Measurements from ENCODE around the gene ACBD4. TPM values are rescaled to one million over a fixed set of nuclear protein-coding genes. Genes with fewer than 3 reads are reported as not detected.
A peak's percentile ranks its signal among the peaks of the same experiment; 100 is the strongest.

Gene ACBD4
- polyA plus RNA-seq, 1 donor from 2014 or later = 3.1 TPM

DNA sequence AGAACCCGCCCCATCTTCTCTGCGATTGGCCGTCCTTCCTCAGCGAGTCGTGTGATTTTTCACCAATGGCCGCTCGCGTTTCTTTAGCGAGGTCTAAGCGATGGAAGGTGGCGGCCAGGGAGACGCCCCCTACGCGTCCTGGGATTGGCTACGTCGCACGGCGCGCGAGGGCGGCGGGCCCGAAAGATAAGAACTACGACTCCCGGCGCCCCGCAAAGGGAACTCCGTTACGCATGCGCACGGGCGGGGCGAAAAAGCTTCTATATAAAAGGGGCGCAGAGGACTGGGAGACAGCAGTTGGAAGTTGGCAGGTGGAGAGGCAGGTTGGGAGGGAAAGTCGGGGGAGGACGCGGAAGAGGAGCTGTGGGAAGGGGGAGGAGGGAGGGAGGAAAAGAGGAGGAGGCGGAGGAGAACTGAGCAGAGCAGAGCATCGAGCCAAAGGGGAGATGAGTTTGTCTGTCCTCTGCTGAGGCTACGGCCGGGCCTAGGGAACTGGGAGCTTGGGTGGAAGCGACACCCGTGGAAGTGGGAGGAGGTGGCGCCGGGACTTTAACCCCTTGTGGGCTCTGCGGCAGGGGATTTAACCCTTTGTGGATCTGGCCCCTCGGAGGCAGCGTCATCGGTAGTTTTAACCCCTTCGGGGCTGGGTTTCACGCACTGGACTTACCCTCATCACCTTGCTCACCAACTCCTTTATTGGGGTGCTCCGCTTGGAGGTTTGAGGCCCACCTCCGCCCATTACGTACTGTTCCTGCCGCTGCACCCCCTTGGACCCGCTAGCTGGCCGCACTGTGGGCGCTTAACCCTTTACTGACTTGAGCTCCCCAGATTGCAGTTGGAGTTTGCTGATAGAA lies 12.9 kb downstream of the ACBD4 start, which contains the start of gene HEXIM1:
HEXIM1 (plus strand) TSS at position 293 of the 854 bp plus-strand sequence. CDS start 716 bp downstream, outside the sequence.
- H3K36me3 ChIP-seq (ENCODE audit: insufficient read depth, low read length) = no peaks in the 10 kb centered on the region
- peak within 1 kb of the TSS; percentile 98 for H3K27ac ChIP-seq (ENCODE audit: low read length)
- H3K9ac ChIP-seq (ENCODE audit: low read length) = peak within 1 kb of the TSS; percentile 85
- H3K79me2 ChIP-seq (replicated peaks; ENCODE audit: insufficient read depth, low read length) = peaks cover 24% of the 10 kb centered on the region
- H3K9me3 ChIP-seq (ENCODE audit: low read length) = no peaks in the 10 kb centered on the region
- H3F3A ChIP-seq (ENCODE audit: insufficient read depth, low read length, poor library complexity, severe bottlenecking) = peaks cover 4% of the 10 kb centered on the region
- H2AFZ ChIP-seq (ENCODE audit: low read depth, low read length) = peak within 1 kb of the TSS; percentile 47
- H4K20me1 ChIP-seq (ENCODE audit: insufficient read depth) = peaks cover 4% of the 10 kb centered on the region
- H3K9me2 ChIP-seq (ENCODE audit: insufficient read depth, low read length) = no peaks in the 10 kb centered on the region
- H3K27me3 ChIP-seq (ENCODE audit: insufficient read depth, low read depth, low read length) = no peaks in the 10 kb centered on the region
- peak within 1 kb of the TSS; percentile 86 for H3K4me3 ChIP-seq (ENCODE audit: low read length)
- peak within 1 kb of the TSS; percentile 100 for H3K4me2 ChIP-seq (ENCODE audit: low read length)
- TF ChIP-seq EZH2 (IDR thresholded peaks at IDR 0.05; ENCODE audit: borderline replicate concordance, insufficient read depth, low read length, poor library complexity, severe bottlenecking) = no peak
- peak; percentile 19 for TF ChIP-seq RAD21 (conservative IDR thresholded peaks at IDR 0.05)
- peak; percentile 31 for TF ChIP-seq MXI1 (conservative IDR thresholded peaks at IDR 0.05; ENCODE audit: poor library complexity, severe bottlenecking)
- TF ChIP-seq POLR2AphosphoS5 (IDR thresholded peaks at IDR 0.05) = peak; percentile 100
- TF ChIP-seq, protein P1, sequence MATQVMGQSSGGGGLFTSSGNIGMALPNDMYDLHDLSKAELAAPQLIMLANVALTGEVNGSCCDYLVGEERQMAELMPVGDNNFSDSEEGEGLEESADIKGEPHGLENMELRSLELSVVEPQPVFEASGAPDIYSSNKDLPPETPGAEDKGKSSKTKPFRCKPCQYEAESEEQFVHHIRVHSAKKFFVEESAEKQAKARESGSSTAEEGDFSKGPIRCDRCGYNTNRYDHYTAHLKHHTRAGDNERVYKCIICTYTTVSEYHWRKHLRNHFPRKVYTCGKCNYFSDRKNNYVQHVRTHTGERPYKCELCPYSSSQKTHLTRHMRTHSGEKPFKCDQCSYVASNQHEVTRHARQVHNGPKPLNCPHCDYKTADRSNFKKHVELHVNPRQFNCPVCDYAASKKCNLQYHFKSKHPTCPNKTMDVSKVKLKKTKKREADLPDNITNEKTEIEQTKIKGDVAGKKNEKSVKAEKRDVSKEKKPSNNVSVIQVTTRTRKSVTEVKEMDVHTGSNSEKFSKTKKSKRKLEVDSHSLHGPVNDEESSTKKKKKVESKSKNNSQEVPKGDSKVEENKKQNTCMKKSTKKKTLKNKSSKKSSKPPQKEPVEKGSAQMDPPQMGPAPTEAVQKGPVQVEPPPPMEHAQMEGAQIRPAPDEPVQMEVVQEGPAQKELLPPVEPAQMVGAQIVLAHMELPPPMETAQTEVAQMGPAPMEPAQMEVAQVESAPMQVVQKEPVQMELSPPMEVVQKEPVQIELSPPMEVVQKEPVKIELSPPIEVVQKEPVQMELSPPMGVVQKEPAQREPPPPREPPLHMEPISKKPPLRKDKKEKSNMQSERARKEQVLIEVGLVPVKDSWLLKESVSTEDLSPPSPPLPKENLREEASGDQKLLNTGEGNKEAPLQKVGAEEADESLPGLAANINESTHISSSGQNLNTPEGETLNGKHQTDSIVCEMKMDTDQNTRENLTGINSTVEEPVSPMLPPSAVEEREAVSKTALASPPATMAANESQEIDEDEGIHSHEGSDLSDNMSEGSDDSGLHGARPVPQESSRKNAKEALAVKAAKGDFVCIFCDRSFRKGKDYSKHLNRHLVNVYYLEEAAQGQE (IDR thresholded peaks at IDR 0.05; ENCODE audit: borderline replicate concordance) = peak; percentile 91
- peak; percentile 94 for TF ChIP-seq TAF1 (IDR thresholded peaks at IDR 0.05; ENCODE audit: low read depth)
- TF ChIP-seq SMC3 (conservative IDR thresholded peaks at IDR 0.05; ENCODE audit: poor library complexity) = no peak
- peak; percentile 83 for TF ChIP-seq EP300 (conservative IDR thresholded peaks at IDR 0.05; ENCODE audit: poor library complexity, severe bottlenecking)
- TF ChIP-seq, protein P2, sequence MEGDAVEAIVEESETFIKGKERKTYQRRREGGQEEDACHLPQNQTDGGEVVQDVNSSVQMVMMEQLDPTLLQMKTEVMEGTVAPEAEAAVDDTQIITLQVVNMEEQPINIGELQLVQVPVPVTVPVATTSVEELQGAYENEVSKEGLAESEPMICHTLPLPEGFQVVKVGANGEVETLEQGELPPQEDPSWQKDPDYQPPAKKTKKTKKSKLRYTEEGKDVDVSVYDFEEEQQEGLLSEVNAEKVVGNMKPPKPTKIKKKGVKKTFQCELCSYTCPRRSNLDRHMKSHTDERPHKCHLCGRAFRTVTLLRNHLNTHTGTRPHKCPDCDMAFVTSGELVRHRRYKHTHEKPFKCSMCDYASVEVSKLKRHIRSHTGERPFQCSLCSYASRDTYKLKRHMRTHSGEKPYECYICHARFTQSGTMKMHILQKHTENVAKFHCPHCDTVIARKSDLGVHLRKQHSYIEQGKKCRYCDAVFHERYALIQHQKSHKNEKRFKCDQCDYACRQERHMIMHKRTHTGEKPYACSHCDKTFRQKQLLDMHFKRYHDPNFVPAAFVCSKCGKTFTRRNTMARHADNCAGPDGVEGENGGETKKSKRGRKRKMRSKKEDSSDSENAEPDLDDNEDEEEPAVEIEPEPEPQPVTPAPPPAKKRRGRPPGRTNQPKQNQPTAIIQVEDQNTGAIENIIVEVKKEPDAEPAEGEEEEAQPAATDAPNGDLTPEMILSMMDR (IDR thresholded peaks at IDR 0.05; ENCODE audit: poor library complexity, severe bottlenecking) = no peak

DNA sequence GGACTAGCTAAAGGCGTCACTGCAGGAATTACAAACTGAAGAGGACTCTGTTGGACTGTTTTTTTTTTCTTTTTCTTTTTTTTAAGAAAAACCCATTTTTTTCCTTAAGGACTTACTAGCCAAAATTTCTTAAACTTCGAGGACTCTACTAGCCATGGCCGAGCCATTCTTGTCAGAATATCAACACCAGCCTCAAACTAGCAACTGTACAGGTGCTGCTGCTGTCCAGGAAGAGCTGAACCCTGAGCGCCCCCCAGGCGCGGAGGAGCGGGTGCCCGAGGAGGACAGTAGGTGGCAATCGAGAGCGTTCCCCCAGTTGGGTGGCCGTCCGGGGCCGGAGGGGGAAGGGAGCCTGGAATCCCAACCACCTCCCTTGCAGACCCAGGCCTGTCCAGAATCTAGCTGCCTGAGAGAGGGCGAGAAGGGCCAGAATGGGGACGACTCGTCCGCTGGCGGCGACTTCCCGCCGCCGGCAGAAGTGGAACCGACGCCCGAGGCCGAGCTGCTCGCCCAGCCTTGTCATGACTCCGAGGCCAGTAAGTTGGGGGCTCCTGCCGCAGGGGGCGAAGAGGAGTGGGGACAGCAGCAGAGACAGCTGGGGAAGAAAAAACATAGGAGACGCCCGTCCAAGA lies 13.7 kb downstream of the ACBD4 start:
- H3K79me2 ChIP-seq (replicated peaks; ENCODE audit: insufficient read depth, low read length) = peaks cover 24% of the 10 kb centered on the region
- H3K9ac ChIP-seq (ENCODE audit: low read length) = peak overlapping the region; percentile 81
- H2AFZ ChIP-seq (ENCODE audit: low read depth, low read length) = no peak overlapping the region
- peaks cover 4% of the 10 kb centered on the region for H4K20me1 ChIP-seq (ENCODE audit: insufficient read depth)
- H3K4me3 ChIP-seq (ENCODE audit: low read length) = peak overlapping the region; percentile 86
- peak overlapping the region; percentile 100 for H3K4me2 ChIP-seq (ENCODE audit: low read length)
- H3K27me3 ChIP-seq (ENCODE audit: insufficient read depth, low read depth, low read length) = no peaks in the 10 kb centered on the region
- H3F3A ChIP-seq (ENCODE audit: insufficient read depth, low read length, poor library complexity, severe bottlenecking) = peaks cover 4% of the 10 kb centered on the region
- no peaks in the 10 kb centered on the region for H3K9me3 ChIP-seq (ENCODE audit: low read length)
- no peaks in the 10 kb centered on the region for H3K36me3 ChIP-seq (ENCODE audit: insufficient read depth, low read length)
- peak; percentile 55 for TF ChIP-seq SMC3 (conservative IDR thresholded peaks at IDR 0.05; ENCODE audit: poor library complexity)
- no peak for TF ChIP-seq EZH2 (IDR thresholded peaks at IDR 0.05; ENCODE audit: borderline replicate concordance, insufficient read depth, low read length, poor library complexity, severe bottlenecking)
- TF ChIP-seq POLR2AphosphoS5 (IDR thresholded peaks at IDR 0.05) = peak; percentile 28
- no peak for TF ChIP-seq MXI1 (conservative IDR thresholded peaks at IDR 0.05; ENCODE audit: poor library complexity, severe bottlenecking)
- no peak for TF ChIP-seq TAF1 (IDR thresholded peaks at IDR 0.05; ENCODE audit: low read depth)
- TF ChIP-seq, protein P2 (IDR thresholded peaks at IDR 0.05; ENCODE audit: poor library complexity, severe bottlenecking) = peak; percentile 88
- TF ChIP-seq RAD21 (conservative IDR thresholded peaks at IDR 0.05) = peak; percentile 57
- H3K9me2 ChIP-seq (ENCODE audit: insufficient read depth, low read length) = no peaks in the 10 kb centered on the region
- peak overlapping the region; percentile 93 for H3K27ac ChIP-seq (ENCODE audit: low read length)

Data from neural cell (in vitro differentiated cells).